DOHH2 (cell line): ENCODE measurements around the gene SWT1.

ENCODE experiments used
- EZH2phosphoT487 ChIP-seq: fragments of 200-600 bp; sonication (generic); IDR thresholded peaks from 2 replicates; pipeline ENCODE4 v1.6.1; 2017; ENCODE audit warnings: borderline replicate concordance, mild to moderate bottlenecking, antibody characterized with exemption, low read length, moderate library complexity, mixed read lengths
- TF ChIP-seq, protein P1 (sequence below): fragments of 200-600 bp; sonication (generic); IDR thresholded peaks from one replicate; pipeline ENCODE4 v1.5.1; 2014; ENCODE audit warnings: antibody characterized with exemption, mild to moderate bottlenecking, low read depth, low read length; ENCODE audit not compliant: poor library complexity, severe bottlenecking

GRCh38 chr1:185224132-185224531 lies 67.2 kb downstream of the SWT1 start:
- TF ChIP-seq, protein P1, sequence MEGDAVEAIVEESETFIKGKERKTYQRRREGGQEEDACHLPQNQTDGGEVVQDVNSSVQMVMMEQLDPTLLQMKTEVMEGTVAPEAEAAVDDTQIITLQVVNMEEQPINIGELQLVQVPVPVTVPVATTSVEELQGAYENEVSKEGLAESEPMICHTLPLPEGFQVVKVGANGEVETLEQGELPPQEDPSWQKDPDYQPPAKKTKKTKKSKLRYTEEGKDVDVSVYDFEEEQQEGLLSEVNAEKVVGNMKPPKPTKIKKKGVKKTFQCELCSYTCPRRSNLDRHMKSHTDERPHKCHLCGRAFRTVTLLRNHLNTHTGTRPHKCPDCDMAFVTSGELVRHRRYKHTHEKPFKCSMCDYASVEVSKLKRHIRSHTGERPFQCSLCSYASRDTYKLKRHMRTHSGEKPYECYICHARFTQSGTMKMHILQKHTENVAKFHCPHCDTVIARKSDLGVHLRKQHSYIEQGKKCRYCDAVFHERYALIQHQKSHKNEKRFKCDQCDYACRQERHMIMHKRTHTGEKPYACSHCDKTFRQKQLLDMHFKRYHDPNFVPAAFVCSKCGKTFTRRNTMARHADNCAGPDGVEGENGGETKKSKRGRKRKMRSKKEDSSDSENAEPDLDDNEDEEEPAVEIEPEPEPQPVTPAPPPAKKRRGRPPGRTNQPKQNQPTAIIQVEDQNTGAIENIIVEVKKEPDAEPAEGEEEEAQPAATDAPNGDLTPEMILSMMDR, result no peak
- TF ChIP-seq EZH2phosphoT487, result no peak
